H1 (cell line): ENCODE results near the gene POLR3C. TPM values are rescaled to one million over a fixed set of nuclear protein-coding genes. Genes with fewer than 3 reads are reported as not detected.

Experiments
- CTCF ChIA-PET: fragments of 300-600 bp; sonication (Branson Sonifier 250); formaldehyde crosslinking; loops from one replicate; lab custom pipeline; 2021; ENCODE audit not compliant: partially characterized antibody; lab: Charles Lee
- POLR2A ChIA-PET: fragments of 300-600 bp; sonication (Branson Sonifier 250); formaldehyde crosslinking; loops from one replicate; lab custom pipeline; 2021; ENCODE audit warnings: inconsistent platforms; ENCODE audit not compliant: partially characterized antibody; lab: Charles Lee
- DNase-seq, 2 experiments: peaks; one replicate each; pipeline versions ENCODE4 v3.0.0 to v3.0.0-alpha.2; 2010 to 2022; ENCODE audit warnings: low spot score in 2 of 2, low read depth in 1 of 2, mixed read lengths in 1 of 2
- FAIRE-seq: peaks from 2 replicates; lab custom pipeline; 2011; peaks lifted over from hg19 to GRCh38; lab: Jason Lieb, UNC
- H2AFZ ChIP-seq: 2 replicates; pipeline ENCODE4 v1.8.1; 2012; ENCODE audit warnings: low read length, inconsistent platforms
- H2AK5ac ChIP-seq: 2 replicates; pipeline ENCODE4 v1.6.1; 2013; ENCODE audit warnings: low read depth, low read length
- H2BK120ac ChIP-seq: replicated peaks from 2 replicates; pipeline ENCODE3; 2013; ENCODE audit warnings: low read depth, low read length, inconsistent platforms
- H2BK12ac ChIP-seq: 2 replicates; pipeline ENCODE4 v1.6.1; 2013; ENCODE audit warnings: low read depth, low read length
- H2BK15ac ChIP-seq: 2 replicates; pipeline ENCODE4 v1.6.1; 2013; ENCODE audit warnings: low read length
- H2BK20ac ChIP-seq: 2 replicates; pipeline ENCODE4 v1.6.1; 2013; ENCODE audit warnings: low read length
- H2BK5ac ChIP-seq: 2 replicates; pipeline ENCODE4 v1.6.1; 2013; ENCODE audit warnings: low read depth, low read length
- H3K14ac ChIP-seq: 2 replicates; pipeline ENCODE4 v1.6.1; 2013; ENCODE audit warnings: inconsistent platforms; ENCODE audit not compliant: insufficient read length
- H3K18ac ChIP-seq: 2 replicates; pipeline ENCODE4 v1.6.1; 2013; ENCODE audit warnings: low read length; ENCODE audit errors: extremely low read depth
- H3K23ac ChIP-seq: 2 replicates; pipeline ENCODE4 v1.6.1; 2013; ENCODE audit warnings: inconsistent platforms; ENCODE audit not compliant: insufficient read length
- H3K23me2 ChIP-seq: 2 replicates; pipeline ENCODE4 v1.6.1; 2013; ENCODE audit warnings: low read depth, low read length
- H3K27ac ChIP-seq: 2 replicates; pipeline ENCODE4 v1.6.1; 2011; ENCODE audit warnings: low read depth, low read length, inconsistent platforms
- H3K27me3 ChIP-seq, 4 experiments: replicated peaks in 1 of 4; 1 replicate in 1 of 4; 2 replicates in 3 of 4; pipeline versions ENCODE4 v1.6.1 to v1.8.1; 2011 to 2013; ENCODE audit warnings: low read length in 3 of 4, mild to moderate bottlenecking in 3 of 4, inconsistent platforms in 2 of 4, mixed read lengths in 2 of 4, moderate library complexity in 1 of 4; ENCODE audit not compliant: control insufficient read depth in 3 of 4, insufficient read depth in 3 of 4; ENCODE audit errors: extremely low read depth in 1 of 4
- H3K36me3 ChIP-seq, 4 experiments: 2 replicates each; pipeline versions ENCODE4 v1.6.1 to v1.8.1; 2011 to 2013; ENCODE audit warnings: mild to moderate bottlenecking in 4 of 4, low read length in 3 of 4, moderate library complexity in 2 of 4, control low read depth in 1 of 4, inconsistent platforms in 1 of 4; ENCODE audit not compliant: insufficient read depth in 4 of 4, control insufficient read depth in 2 of 4
- H3K4ac ChIP-seq: replicated peaks from 2 replicates; pipeline ENCODE3; 2013; ENCODE audit warnings: low read length, low read depth, mixed read lengths, inconsistent platforms; ENCODE audit not compliant: insufficient read length
- H3K4me1 ChIP-seq, 4 experiments: replicated peaks in 1 of 4; 1 replicate in 1 of 4; 2 replicates in 3 of 4; pipeline versions ENCODE4 v1.6.1 to v1.8.1; 2011 to 2013; ENCODE audit warnings: low read length in 3 of 4, inconsistent platforms in 2 of 4, mixed read lengths in 1 of 4; ENCODE audit not compliant: insufficient read depth in 4 of 4, control insufficient read depth in 3 of 4
- H3K4me2 ChIP-seq, 2 experiments: 2 replicates each; pipeline versions ENCODE4 v1.6.1 to v1.8.1; 2011 to 2013; ENCODE audit warnings: low read depth in 2 of 2, low read length in 2 of 2, control low read depth in 1 of 2, inconsistent platforms in 1 of 2, mild to moderate bottlenecking in 1 of 2; ENCODE audit not compliant: insufficient read depth in 1 of 2
- H3K4me3 ChIP-seq, 4 experiments: fragments of 200-600, 300-600 bp in 1 of 4; sonication (generic), shearing (Covaris generic), sonication (Bioruptor Twin) in 1 of 4; 2 replicates each; pipeline versions ENCODE4 v1.5.1 to v1.8.1; 2011 to 2016; ENCODE audit warnings: low read length in 4 of 4, low read depth in 3 of 4, control low read depth in 2 of 4, inconsistent platforms in 2 of 4, mild to moderate bottlenecking in 2 of 4, mixed read lengths in 1 of 4, moderate library complexity in 1 of 4; ENCODE audit not compliant: insufficient read depth in 2 of 4; ENCODE audit errors: extremely low read depth in 1 of 4
- H3K56ac ChIP-seq: replicated peaks from 2 replicates; pipeline ENCODE3; 2013; ENCODE audit warnings: low read depth, mild to moderate bottlenecking, mixed read lengths, low read length, inconsistent platforms; ENCODE audit not compliant: insufficient read length
- H3K79me1 ChIP-seq: 2 replicates; pipeline ENCODE4 v1.6.1; 2013; ENCODE audit warnings: low read depth, low read length, control low read depth
- H3K79me2 ChIP-seq, 2 experiments: 2 replicates each; pipeline versions ENCODE4 v1.6.1 to v1.8.1; 2012 to 2013; ENCODE audit warnings: low read length in 2 of 2, mild to moderate bottlenecking in 2 of 2, inconsistent platforms in 1 of 2; ENCODE audit not compliant: insufficient read depth in 2 of 2, control insufficient read depth in 1 of 2
- H3K9ac ChIP-seq, 4 experiments: replicated peaks in 1 of 4; 1 replicate in 1 of 4; 2 replicates in 3 of 4; pipeline versions ENCODE4 v1.6.1 to v1.8.1; 2011 to 2013; ENCODE audit warnings: low read depth in 3 of 4, low read length in 3 of 4, control low read depth in 2 of 4, mild to moderate bottlenecking in 2 of 4, moderate library complexity in 2 of 4, inconsistent platforms in 1 of 4; ENCODE audit errors: extremely low read depth in 1 of 4
- H3K9me3 ChIP-seq, 2 experiments: 2 replicates each; pipeline versions ENCODE4 v1.6.1 to v1.8.1; 2012 to 2013; ENCODE audit warnings: mild to moderate bottlenecking in 2 of 2, moderate library complexity in 2 of 2, control low read depth in 1 of 2, inconsistent platforms in 1 of 2, low read depth in 1 of 2, low read length in 1 of 2, mixed read lengths in 1 of 2; ENCODE audit not compliant: insufficient read depth in 2 of 2
- H4K20me1 ChIP-seq, 2 experiments: replicated peaks in 1 of 2; 2 replicates each; pipeline versions ENCODE3 to v1.8.1; 2011 to 2013; ENCODE audit warnings: inconsistent platforms in 2 of 2, low read length in 2 of 2, mild to moderate bottlenecking in 1 of 2; ENCODE audit not compliant: insufficient read depth in 2 of 2, control insufficient read depth in 1 of 2
- H4K5ac ChIP-seq: 2 replicates; pipeline ENCODE4 v1.6.1; 2013; ENCODE audit warnings: low read length, low read depth, mixed read lengths, inconsistent platforms; ENCODE audit not compliant: insufficient read length
- H4K8ac ChIP-seq: 2 replicates; pipeline ENCODE4 v1.8.0; 2013; ENCODE audit warnings: mild to moderate bottlenecking, moderate library complexity, low read length, inconsistent platforms; ENCODE audit not compliant: insufficient read depth; ENCODE audit errors: extremely low read depth
- H4K91ac ChIP-seq: replicated peaks from 2 replicates; pipeline ENCODE3; 2013; ENCODE audit warnings: low read length, mixed read lengths, inconsistent platforms; ENCODE audit not compliant: insufficient read length
- NANOG ChIP-seq: IDR thresholded peaks from 2 replicates; pipeline ENCODE4 v1.6.1; 2011; ENCODE audit warnings: low read length, low read depth, mild to moderate bottlenecking, inconsistent platforms; ENCODE audit not compliant: insufficient read depth, poor library complexity, severe bottlenecking
- POU5F1 ChIP-seq: IDR thresholded peaks from 2 replicates; pipeline ENCODE4 v1.6.1; 2011; ENCODE audit warnings: low read depth, mild to moderate bottlenecking, low read length, moderate library complexity
- WGBS, 2 experiments: shearing (Covaris generic) in 1 of 2; methylation state at CpG; one replicate each; pipeline versions ENCODE4 v1.1.6 to v1.1.7; 2013 to 2015; ENCODE audit warnings: low lambda C conversion rate in 2 of 2, mixed read lengths in 2 of 2, inconsistent platforms in 1 of 2, low coverage in 1 of 2, missing lambda C conversion rate in 1 of 2; ENCODE audit not compliant: insufficient replicate concordance in 2 of 2, insufficient coverage in 1 of 2, insufficient read length in 1 of 2; ENCODE audit errors: extremely low coverage in 1 of 2, missing lambda C conversion rate in 1 of 2; 5-methylcytosine and 5-hydroxymethylcytosine counted together
- polyA plus RNA-seq, 7 experiments: library from polyadenylated mRNA; depleted of rRNA in 3 of 7; stranded (reverse) in 5 of 7; unstranded in 2 of 7; fragments of >200 nt in 5 of 7; fragments of 200-250 nt in 2 of 7; gene quantifications; 1 replicate in 5 of 7; 2 replicates in 1 of 7; 4 replicates in 1 of 7; pipeline versions ENCODE4 v1.2.1 to v1.2.3, GENCODE V29; 2011 to 2013; ENCODE audit warnings: missing spikeins in 2 of 7, mixed read lengths in 2 of 7
- total RNA-seq: library from RNA; stranded (reverse); fragmentation: NEBNext Ultra II Directional; extraction: Animal tissue kit (Norgen Biotek cat#: 25700); gene quantifications from 2 replicates; pipeline ENCODE4 v1.2.1, GENCODE V29; 2021

Gene POLR3C
- total and polyA plus RNA-seq, 2 of the 8 experiments (the other 6 are each of a cell fraction or from before 2014, with no cell fraction given): 26.8 TPM

DNA sequence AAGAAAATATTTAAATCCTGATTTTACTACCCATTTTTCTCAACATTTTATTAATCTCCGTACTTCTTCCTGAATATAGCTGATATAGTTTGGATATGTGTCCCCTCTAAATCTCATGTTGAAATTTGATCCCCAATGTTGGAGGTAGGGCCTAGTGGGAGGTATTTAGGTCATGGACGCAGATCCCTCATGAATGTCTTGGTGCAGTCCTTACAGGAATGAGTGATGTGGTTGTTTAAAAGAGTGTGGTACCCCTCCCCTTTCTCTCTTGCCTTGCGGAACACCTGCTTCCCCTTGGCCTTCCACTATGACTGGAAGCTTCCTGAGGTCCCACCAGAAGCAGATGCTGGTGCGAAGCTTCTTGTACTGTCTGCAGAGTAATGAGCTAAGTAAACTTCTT is 17.6 kb upstream of the POLR3C start:
- no peak overlapping the region for H3K14ac ChIP-seq
- H2BK12ac ChIP-seq: no peak overlapping the region
- no peak overlapping the region for H2AK5ac ChIP-seq
- H3K23me2 ChIP-seq: no peaks in the 10 kb centered on the region
- H3K23ac ChIP-seq: no peak overlapping the region
- no peak for DNase-seq
- no peak for FAIRE-seq
- peaks cover 0 to 5% (median 1%) of the 10 kb centered on the region in 4 experiments; a peak in 4 of 7 replicates for H3K4me1 ChIP-seq
- H3K27ac ChIP-seq: no peak overlapping the region
- H3K18ac ChIP-seq: no peak overlapping the region
- ChIA-PET POLR2A (interaction anchor here (0.8 to 1.7 kb wide), 2 partner anchors 10 to 18 kb away, joined by 3 to 6 read pairs; partner anchors contain the start of genes POLR3C and RNF115), CTCF (interaction anchor here (0.6 to 1.2 kb wide), 3 partner anchors 38 to 192 kb away, joined by 3 to 6 read pairs (median 3); partner anchors contain the start of gene NUDT17)
- H4K20me1 ChIP-seq: peaks cover 0 to 2% of the 10 kb centered on the region in 2 experiments
- no peak overlapping the region for H3K56ac ChIP-seq
- no peaks in the 10 kb centered on the region for H3K27me3 ChIP-seq
- no peak overlapping the region for H2BK120ac ChIP-seq
- H3K9ac ChIP-seq: no peak overlapping the region
- TF ChIP-seq POU5F1 (no peak), NANOG (no peak)
- H4K91ac ChIP-seq: no peak overlapping the region
- H3K4ac ChIP-seq: no peak overlapping the region
- no peaks in the 10 kb centered on the region for H3K36me3 ChIP-seq
- no peak overlapping the region for H2BK5ac ChIP-seq
- no peak overlapping the region for H2BK20ac ChIP-seq
- H3K4me2 ChIP-seq: no peak overlapping the region; a peak in 1 of 4 replicates
- peaks cover 0 to 26% of the 10 kb centered on the region in 2 experiments; a peak in 2 of 4 replicates for H3K79me2 ChIP-seq
- H4K8ac ChIP-seq: no peak overlapping the region
- no peak overlapping the region for H4K5ac ChIP-seq
- no peaks in the 10 kb centered on the region for H3K9me3 ChIP-seq
- H2AFZ ChIP-seq: no peak overlapping the region
- H3K79me1 ChIP-seq: no peaks in the 10 kb centered on the region
- no peak overlapping the region for H3K4me3 ChIP-seq
- whole genome bisulfite sequencing, 2 experiments: 86% methylated on average over 4 of the region's 4 CpGs; no CpG with 5 or more reads in 1 of the 2 experiments
- H2BK15ac ChIP-seq: no peak overlapping the region
